Measurements from ENCODE around the gene PRKAA1. TPM values are rescaled to one million over a fixed set of nuclear protein-coding genes. Genes with fewer than 3 reads are reported as not detected.

Gene PRKAA1
- total RNA-seq, 1 experiment from 2014 or later: 28.8 TPM

DNA sequence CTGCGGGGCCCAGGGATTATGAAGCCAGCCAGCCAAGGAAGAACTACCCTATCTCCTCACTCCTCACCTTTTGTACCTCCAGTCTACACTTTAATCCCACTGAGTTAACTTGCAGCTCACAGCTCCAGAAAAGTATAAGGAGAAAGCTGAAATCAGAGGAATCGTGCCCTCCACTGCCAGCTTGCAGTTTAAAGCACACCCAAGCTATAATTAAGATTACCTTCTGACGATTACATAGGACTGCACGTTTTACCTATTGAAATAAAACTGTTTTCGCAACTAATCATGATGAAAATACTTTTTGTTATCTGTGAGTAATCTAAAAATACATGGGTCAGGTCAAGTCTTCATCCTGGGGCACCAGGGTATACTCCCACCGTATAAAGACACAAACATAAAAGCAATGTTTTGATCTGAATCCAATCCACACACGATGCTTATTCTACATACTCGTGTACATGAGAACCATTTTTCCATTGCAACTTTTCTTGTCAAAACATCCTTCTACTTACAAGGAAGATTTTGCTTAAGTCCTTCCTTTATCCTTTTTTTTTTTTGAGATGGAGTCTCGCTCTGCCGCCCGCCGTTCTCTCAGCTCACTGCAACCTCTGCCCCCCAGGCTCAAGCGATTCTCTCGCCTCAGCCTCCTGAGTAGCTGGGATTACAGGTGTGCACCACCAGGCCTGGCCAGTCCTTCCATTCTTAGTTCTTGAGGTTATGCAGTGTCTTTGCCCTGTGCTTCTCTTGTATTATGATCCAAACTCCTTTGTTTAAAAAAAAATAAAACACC lies 29.2 kb upstream of the PRKAA1 start:
- no peak overlapping the region for H3T11ph ChIP-seq (ENCODE audit: low read length)
- TF ChIP-seq, protein P1, sequence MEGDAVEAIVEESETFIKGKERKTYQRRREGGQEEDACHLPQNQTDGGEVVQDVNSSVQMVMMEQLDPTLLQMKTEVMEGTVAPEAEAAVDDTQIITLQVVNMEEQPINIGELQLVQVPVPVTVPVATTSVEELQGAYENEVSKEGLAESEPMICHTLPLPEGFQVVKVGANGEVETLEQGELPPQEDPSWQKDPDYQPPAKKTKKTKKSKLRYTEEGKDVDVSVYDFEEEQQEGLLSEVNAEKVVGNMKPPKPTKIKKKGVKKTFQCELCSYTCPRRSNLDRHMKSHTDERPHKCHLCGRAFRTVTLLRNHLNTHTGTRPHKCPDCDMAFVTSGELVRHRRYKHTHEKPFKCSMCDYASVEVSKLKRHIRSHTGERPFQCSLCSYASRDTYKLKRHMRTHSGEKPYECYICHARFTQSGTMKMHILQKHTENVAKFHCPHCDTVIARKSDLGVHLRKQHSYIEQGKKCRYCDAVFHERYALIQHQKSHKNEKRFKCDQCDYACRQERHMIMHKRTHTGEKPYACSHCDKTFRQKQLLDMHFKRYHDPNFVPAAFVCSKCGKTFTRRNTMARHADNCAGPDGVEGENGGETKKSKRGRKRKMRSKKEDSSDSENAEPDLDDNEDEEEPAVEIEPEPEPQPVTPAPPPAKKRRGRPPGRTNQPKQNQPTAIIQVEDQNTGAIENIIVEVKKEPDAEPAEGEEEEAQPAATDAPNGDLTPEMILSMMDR (conservative IDR thresholded peaks at IDR 0.05): no peak
- no peak overlapping the region for H2BK12ac ChIP-seq (ENCODE audit: insufficient read length, low read depth, low read length)
- H2AK5ac ChIP-seq (ENCODE audit: insufficient read length, low read length): no peak overlapping the region
- no peak overlapping the region for H2BK120ac ChIP-seq (ENCODE audit: low read depth, low read length, poor library complexity, severe bottlenecking)
- Mint-ChIP-seq H3K27me3 (ENCODE audit: low read depth) (no peaks in the 10 kb centered on the region), H3K9me3 (no peaks in the 10 kb centered on the region), H3K27ac (peak overlapping the region; percentile 54 to 92 (median 90); a peak in 4 of 7 replicates), H3K4me3 (0 out of 5 replicates have a peak overlapping the region, but pooled peaks have one; percentile 3 to 20), H3K36me3 (ENCODE audit: insufficient read depth in 1 of 3, low read depth in 3 of 3) (peaks cover 56 to 64% (median 61%) of the 10 kb centered on the region in 3 experiments), H3K4me1 (peaks cover 22 to 37% of the 10 kb centered on the region in 2 experiments)
- no peak overlapping the region for H3K14ac ChIP-seq (ENCODE audit: insufficient read depth, low read length)
- H3K18ac ChIP-seq (ENCODE audit: insufficient read length, low read depth, low read length): no peak overlapping the region
- H3K56ac ChIP-seq (ENCODE audit: insufficient read length, low read depth, low read length): no peak overlapping the region
- no peaks in the 10 kb centered on the region for H4K20me1 ChIP-seq (ENCODE audit: control insufficient read depth, insufficient read depth, insufficient read length)
- H2AFZ ChIP-seq (ENCODE audit: low read length): no peak overlapping the region
- no peak overlapping the region for H3K4me2 ChIP-seq (ENCODE audit: insufficient read depth, insufficient read length, low read length)
- H3K4me1 ChIP-seq (ENCODE audit: insufficient read depth, low read length): no peaks in the 10 kb centered on the region
- no peak overlapping the region for H2BK20ac ChIP-seq (ENCODE audit: low read depth, low read length, poor library complexity, severe bottlenecking)
- no peak overlapping the region for H3K4ac ChIP-seq (ENCODE audit: low read depth, low read length)
- no peak overlapping the region for H4K8ac ChIP-seq (replicated peaks; ENCODE audit: insufficient read length, low read depth, low read length)
- H2BK5ac ChIP-seq (ENCODE audit: insufficient read length, low read length): no peak overlapping the region
- H3K79me1 ChIP-seq (ENCODE audit: insufficient read depth, low read depth, low read length, poor library complexity, severe bottlenecking): no peaks in the 10 kb centered on the region
- no peak for DNase-seq
- no peaks in the 10 kb centered on the region for H3K9me3 ChIP-seq (ENCODE audit: control insufficient read depth, low read depth, low read length)
- H3K23ac ChIP-seq (ENCODE audit: insufficient read length, low read depth, low read length): no peak overlapping the region
- whole genome bisulfite sequencing (ENCODE audit: extremely low coverage, insufficient read length, low lambda C conversion rate): no CpG with 5 or more reads among the region's 14 CpGs
- H4K5ac ChIP-seq (ENCODE audit: insufficient read length, low read depth, low read length): no peak overlapping the region
- no peak overlapping the region for H2BK15ac ChIP-seq (ENCODE audit: low read depth, low read length)
- H3K23me2 ChIP-seq (ENCODE audit: insufficient read length, low read depth, low read length, poor library complexity, severe bottlenecking): no peaks in the 10 kb centered on the region
- no peak overlapping the region for H4K91ac ChIP-seq (ENCODE audit: insufficient read length, low read depth, low read length)
- peaks cover 2% of the 10 kb centered on the region; the same call in 1 of the 2 replicates for H3K79me2 ChIP-seq (ENCODE audit: insufficient read depth, low read length)
- H3K9ac ChIP-seq (ENCODE audit: extremely low read depth, insufficient read length, low read length): no peak overlapping the region
- H3K27ac ChIP-seq (ENCODE audit: insufficient read length, low read depth, low read length): no peak overlapping the region
- no peaks in the 10 kb centered on the region for H3K27me3 ChIP-seq (ENCODE audit: insufficient read depth, low read length)
